Lung microvascular endothelial cell (primary cell): ENCODE results near the gene RBPMS2. TPM values are rescaled to one million over a fixed set of nuclear protein-coding genes. Genes with fewer than 3 reads are reported as not detected.
A peak's percentile ranks its signal among the peaks of the same experiment; 100 is the strongest.
"Not testable (repeated sequence)": the region's sequence is repeated elsewhere in the genome, so short reads cannot be mapped to it uniquely, and the experiment has no call there.

Experiments used
- DNase-seq, 2 donors: peaks; one replicate each; pipeline versions ENCODE4 v3.0.0 to v3.0.0-alpha.2; 2010; ENCODE audit warnings: low read depth in 2 of 2
- total RNA-seq: library from RNA; depleted of rRNA; stranded (reverse); fragments of >200 nt; gene quantifications from 2 replicates; pipeline ENCODE4 v1.2.1, GENCODE V29; 2014

Gene RBPMS2
- total RNA-seq, 1 donor from 2014 or later: under 0.01 TPM

GRCh38 chr15:64754663-64755426 is 20.5 kb downstream of the RBPMS2 start:
- no peak for DNase-seq

- DNase-seq: no peak
Measured at GRCh38 chr15:64753480-64754185, 21.8 kb downstream of the RBPMS2 start.

- DNase-seq: no peak
Measured at GRCh38 chr15:64751464-64751863, 23.9 kb downstream of the RBPMS2 start.

- no peak for DNase-seq
Measured at GRCh38 chr15:64749999-64750657, 25.3 kb downstream of the RBPMS2 start.

- no peak for DNase-seq
Measured at GRCh38 chr15:64749167-64749566, 26.2 kb downstream of the RBPMS2 start.

GRCh38 chr15:64748251-64748650 is 27.1 kb downstream of the RBPMS2 start:
- no peak for DNase-seq

GRCh38 chr15:64747578-64747977 is 27.8 kb downstream of the RBPMS2 start:
- no peak for DNase-seq

- DNase-seq: no peak
Measured at GRCh38 chr15:64746921-64747320, 28.5 kb downstream of the RBPMS2 start.

- DNase-seq: no peak
Measured at GRCh38 chr15:64746356-64746755, 29.0 kb downstream of the RBPMS2 start.

- DNase-seq: no peak
Measured at GRCh38 chr15:64743691-64744090, 31.7 kb downstream of the RBPMS2 start.

GRCh38 chr15:64742921-64743320 is 32.5 kb downstream of the RBPMS2 start:
- no peak for DNase-seq

GRCh38 chr15:64742385-64742784 is 33.0 kb downstream of the RBPMS2 start:
- DNase-seq: no peak

GRCh38 chr15:64741708-64742107 is 33.7 kb downstream of the RBPMS2 start:
- DNase-seq: not testable (repeated sequence)

- DNase-seq: peak; percentile 28 to 69
Measured at GRCh38 chr15:64740311-64741170, 34.8 kb downstream of the RBPMS2 start.

- peak in 1 of 2 donors; percentile 9 for DNase-seq
Measured at GRCh38 chr15:64739577-64740143, 35.7 kb downstream of the RBPMS2 start.

- DNase-seq: no peak
Measured at GRCh38 chr15:64739156-64739555, 36.2 kb downstream of the RBPMS2 start.

GRCh38 chr15:64738226-64739095 is 36.9 kb downstream of the RBPMS2 start:
- DNase-seq: no peak

GRCh38 chr15:64732156-64732860 is 43.1 kb downstream of the RBPMS2 start:
- DNase-seq: no peak

GRCh38 chr15:64731805-64732151 is 43.6 kb downstream of the RBPMS2 start:
- DNase-seq: no peak
